GM19324 (cell line): Measurements from ENCODE around the gene VWA3B.
"Not testable (repeated sequence)": the region's sequence is repeated elsewhere in the genome, so short reads cannot be mapped to it uniquely, and the experiment has no call there.

Source experiments
- ATAC-seq: cut with Tn5 transposase; IDR thresholded peaks from one replicate; pipeline ENCODE4 v1.9.1; 2021; ENCODE audit warnings: mild to moderate bottlenecking, moderate library complexity; ENCODE audit not compliant: unreplicated experiment, low FRiP score

Gene VWA3B

GRCh38 chr2:98086491-98087446 is at the start of gene VWA3B:
Gene VWA3B, plus strand, starts transcription at chr2:98087167. Its CDS starts 5,926 bp downstream, at chr2:98093093.
- peak; percentile 77 for ATAC-seq

- no peak for ATAC-seq
Measured at GRCh38 chr2:98037206-98037605, 49.8 kb upstream of the VWA3B start.

GRCh38 chr2:98037666-98038336 is 49.2 kb upstream of the VWA3B start:
- no peak for ATAC-seq

- ATAC-seq = no peak
Measured at GRCh38 chr2:98039085-98039756, 47.7 kb upstream of the VWA3B start.

GRCh38 chr2:98040331-98040939 is 46.5 kb upstream of the VWA3B start:
- ATAC-seq = no peak

- ATAC-seq = no peak
Measured at GRCh38 chr2:98043101-98043500, 43.9 kb upstream of the VWA3B start.

- ATAC-seq = not testable (repeated sequence)
Measured at GRCh38 chr2:98044730-98045129, 42.2 kb upstream of the VWA3B start.

- no peak for ATAC-seq
Measured at GRCh38 chr2:98050070-98050469, 36.9 kb upstream of the VWA3B start.

- no peak for ATAC-seq
Measured at GRCh38 chr2:98058191-98058975, 28.6 kb upstream of the VWA3B start.

- ATAC-seq = no peak
Measured at GRCh38 chr2:98060277-98060676, 26.7 kb upstream of the VWA3B start.

GRCh38 chr2:98063291-98063854 is 23.6 kb upstream of the VWA3B start:
- no peak for ATAC-seq

GRCh38 chr2:98065808-98066207 is 21.2 kb upstream of the VWA3B start:
- no peak for ATAC-seq

GRCh38 chr2:98067160-98067559 is 19.8 kb upstream of the VWA3B start:
- no peak for ATAC-seq

- ATAC-seq = no peak
Measured at GRCh38 chr2:98070081-98070480, 16.9 kb upstream of the VWA3B start.

- no peak for ATAC-seq
Measured at GRCh38 chr2:98072442-98072841, 14.5 kb upstream of the VWA3B start.

- ATAC-seq = no peak
Measured at GRCh38 chr2:98078701-98079100, 8.3 kb upstream of the VWA3B start.

- no peak for ATAC-seq
Measured at GRCh38 chr2:98084151-98084868, 2.7 kb upstream of the VWA3B start.

- no peak for ATAC-seq
Measured at GRCh38 chr2:98084869-98085238, 2.1 kb upstream of the VWA3B start.

- no peak for ATAC-seq
Measured at GRCh38 chr2:98085649-98086048, 1.3 kb upstream of the VWA3B start.
